Activated naive CD8-positive, alpha-beta T cell treated with anti-CD3 and anti-CD28 coated beads for 36 hours (primary cell): ENCODE data around the gene PAPPA. TPM values are rescaled to one million over a fixed set of nuclear protein-coding genes. Genes with fewer than 3 reads are reported as not detected.

Experiments
- DNase-seq: peaks from one replicate; pipeline ENCODE4 v3.0.0; 2021
- H3K27ac Mint-ChIP-seq: one replicate; pipeline ENCODE4 v1.8.0; 2022; ENCODE audit warnings: mild to moderate bottlenecking, moderate library complexity, mixed read lengths
- H3K27me3 Mint-ChIP-seq: one replicate; pipeline ENCODE4 v1.8.0; 2022; ENCODE audit warnings: mild to moderate bottlenecking, mixed read lengths
- H3K36me3 Mint-ChIP-seq: one replicate; pipeline ENCODE4 v1.8.0; 2021; ENCODE audit warnings: mild to moderate bottlenecking, mixed read lengths
- H3K4me1 Mint-ChIP-seq: one replicate; pipeline ENCODE4 v1.8.0; 2021; ENCODE audit warnings: mixed read lengths
- H3K4me3 Mint-ChIP-seq: one replicate; pipeline ENCODE4 v1.8.0; 2022; ENCODE audit warnings: mild to moderate bottlenecking, moderate library complexity, mixed read lengths
- H3K9me3 Mint-ChIP-seq: one replicate; pipeline ENCODE4 v1.8.0; 2022; ENCODE audit warnings: mixed read lengths
- total RNA-seq, 2 experiments: library from RNA; stranded (reverse); gene quantifications; one replicate each; pipeline ENCODE4 v1.2.3, GENCODE V29; 2021

PAPPA gene
- not detected for total RNA-seq

GRCh38 chr9:116153765-116154333, at the start of gene PAPPA:
Gene PAPPA, plus strand, starts transcription at chr9:116153791. Its CDS starts 382 bp downstream, at chr9:116154173.
- H3K27me3 Mint-ChIP-seq = peaks cover 83% of the 10 kb centered on the region
- H3K27ac Mint-ChIP-seq = no peak within 1 kb of the TSS
- no peaks in the 10 kb centered on the region for H3K9me3 Mint-ChIP-seq
- peak within 1 kb of the TSS; percentile 66 for H3K4me3 Mint-ChIP-seq
- H3K4me1 Mint-ChIP-seq = peaks cover 18% of the 10 kb centered on the region
- DNase-seq = no peak
- H3K36me3 Mint-ChIP-seq = no peaks in the 10 kb centered on the region

GRCh38 chr9:116103976-116104820, 49.4 kb upstream of the PAPPA start:
- Mint-ChIP-seq H3K4me1 (no peaks in the 10 kb centered on the region), H3K4me3 (no peak overlapping the region), H3K27ac (no peak overlapping the region), H3K27me3 (no peaks in the 10 kb centered on the region), H3K9me3 (no peaks in the 10 kb centered on the region), H3K36me3 (no peaks in the 10 kb centered on the region)
- no peak for DNase-seq

GRCh38 chr9:116112236-116112635, 41.4 kb upstream of the PAPPA start:
- H3K27me3 Mint-ChIP-seq = no peaks in the 10 kb centered on the region
- no peak overlapping the region for H3K4me3 Mint-ChIP-seq
- no peak for DNase-seq
- H3K27ac Mint-ChIP-seq = no peak overlapping the region
- no peaks in the 10 kb centered on the region for H3K4me1 Mint-ChIP-seq
- H3K9me3 Mint-ChIP-seq = no peaks in the 10 kb centered on the region
- H3K36me3 Mint-ChIP-seq = no peaks in the 10 kb centered on the region

GRCh38 chr9:116115761-116116353, 37.7 kb upstream of the PAPPA start:
- no peaks in the 10 kb centered on the region for H3K27me3 Mint-ChIP-seq
- H3K4me3 Mint-ChIP-seq = no peak overlapping the region
- no peaks in the 10 kb centered on the region for H3K4me1 Mint-ChIP-seq
- H3K27ac Mint-ChIP-seq = no peak overlapping the region
- DNase-seq = no peak
- no peaks in the 10 kb centered on the region for H3K36me3 Mint-ChIP-seq
- peaks cover 15% of the 10 kb centered on the region for H3K9me3 Mint-ChIP-seq

GRCh38 chr9:116116393-116116792, 37.2 kb upstream of the PAPPA start:
- H3K36me3 Mint-ChIP-seq = no peaks in the 10 kb centered on the region
- no peaks in the 10 kb centered on the region for H3K4me1 Mint-ChIP-seq
- no peak for DNase-seq
- H3K27me3 Mint-ChIP-seq = no peaks in the 10 kb centered on the region
- H3K9me3 Mint-ChIP-seq = peaks cover 21% of the 10 kb centered on the region
- no peak overlapping the region for H3K27ac Mint-ChIP-seq
- H3K4me3 Mint-ChIP-seq = no peak overlapping the region

- Mint-ChIP-seq H3K4me3 (no peak overlapping the region), H3K36me3 (no peaks in the 10 kb centered on the region), H3K9me3 (peaks cover 20% of the 10 kb centered on the region), H3K27me3 (no peaks in the 10 kb centered on the region), H3K27ac (no peak overlapping the region), H3K4me1 (no peaks in the 10 kb centered on the region)
- DNase-seq = no peak
Measured at GRCh38 chr9:116123171-116123570, 30.4 kb upstream of the PAPPA start.

GRCh38 chr9:116124472-116125040, 29.0 kb upstream of the PAPPA start:
- no peak overlapping the region for H3K4me3 Mint-ChIP-seq
- H3K9me3 Mint-ChIP-seq = peaks cover 13% of the 10 kb centered on the region
- no peak overlapping the region for H3K27ac Mint-ChIP-seq
- H3K36me3 Mint-ChIP-seq = no peaks in the 10 kb centered on the region
- DNase-seq = no peak
- no peaks in the 10 kb centered on the region for H3K27me3 Mint-ChIP-seq
- H3K4me1 Mint-ChIP-seq = no peaks in the 10 kb centered on the region

GRCh38 chr9:116133163-116133562, 20.4 kb upstream of the PAPPA start:
- Mint-ChIP-seq H3K27me3 (peaks cover 6% of the 10 kb centered on the region), H3K9me3 (peaks cover 15% of the 10 kb centered on the region)

GRCh38 chr9:116134975-116135374, 18.6 kb upstream of the PAPPA start:
- Mint-ChIP-seq H3K4me1 (no peaks in the 10 kb centered on the region), H3K27me3 (peaks cover 6% of the 10 kb centered on the region), H3K27ac (no peak overlapping the region), H3K36me3 (no peaks in the 10 kb centered on the region), H3K9me3 (peaks cover 15% of the 10 kb centered on the region), H3K4me3 (no peak overlapping the region)
- no peak for DNase-seq

More at GRCh38 chr9:116133163-116133562, 20.4 kb upstream of the PAPPA start:
- no peak overlapping the region for H3K4me3 Mint-ChIP-seq
- no peak overlapping the region for H3K27ac Mint-ChIP-seq
- H3K36me3 Mint-ChIP-seq = no peaks in the 10 kb centered on the region
- no peaks in the 10 kb centered on the region for H3K4me1 Mint-ChIP-seq
- DNase-seq = no peak

GRCh38 chr9:116137010-116137409, 16.6 kb upstream of the PAPPA start:
- no peaks in the 10 kb centered on the region for H3K4me1 Mint-ChIP-seq
- no peak overlapping the region for H3K27ac Mint-ChIP-seq
- H3K9me3 Mint-ChIP-seq = peaks cover 7% of the 10 kb centered on the region
- H3K27me3 Mint-ChIP-seq = no peaks in the 10 kb centered on the region
- DNase-seq = no peak
- no peak overlapping the region for H3K4me3 Mint-ChIP-seq
- no peaks in the 10 kb centered on the region for H3K36me3 Mint-ChIP-seq

GRCh38 chr9:116137581-116137980, 16.0 kb upstream of the PAPPA start:
- Mint-ChIP-seq H3K9me3 (peaks cover 7% of the 10 kb centered on the region), H3K4me3 (no peak overlapping the region), H3K4me1 (no peaks in the 10 kb centered on the region)

GRCh38 chr9:116141864-116142561, 11.6 kb upstream of the PAPPA start:
- H3K27me3 Mint-ChIP-seq = peaks cover 9% of the 10 kb centered on the region
- no peak for DNase-seq
- no peaks in the 10 kb centered on the region for H3K9me3 Mint-ChIP-seq
- H3K4me1 Mint-ChIP-seq = no peaks in the 10 kb centered on the region
- H3K4me3 Mint-ChIP-seq = no peak overlapping the region
- H3K27ac Mint-ChIP-seq = no peak overlapping the region
- H3K36me3 Mint-ChIP-seq = no peaks in the 10 kb centered on the region

More at GRCh38 chr9:116137581-116137980, 16.0 kb upstream of the PAPPA start:
- Mint-ChIP-seq H3K27me3 (no peaks in the 10 kb centered on the region), H3K27ac (no peak overlapping the region), H3K36me3 (no peaks in the 10 kb centered on the region)
- DNase-seq = no peak

- H3K36me3 Mint-ChIP-seq = no peaks in the 10 kb centered on the region
- no peaks in the 10 kb centered on the region for H3K9me3 Mint-ChIP-seq
- peaks cover 12% of the 10 kb centered on the region for H3K27me3 Mint-ChIP-seq
- no peak overlapping the region for H3K27ac Mint-ChIP-seq
- H3K4me3 Mint-ChIP-seq = no peak overlapping the region
- H3K4me1 Mint-ChIP-seq = no peaks in the 10 kb centered on the region
- no peak for DNase-seq
Measured at GRCh38 chr9:116142706-116143492, 10.7 kb upstream of the PAPPA start.

GRCh38 chr9:116144038-116144437, 9.6 kb upstream of the PAPPA start:
- DNase-seq = no peak
- Mint-ChIP-seq H3K4me3 (no peak overlapping the region), H3K9me3 (no peaks in the 10 kb centered on the region), H3K36me3 (no peaks in the 10 kb centered on the region), H3K27me3 (peaks cover 17% of the 10 kb centered on the region), H3K4me1 (no peaks in the 10 kb centered on the region), H3K27ac (no peak overlapping the region)
